GM10266 (cell line): ENCODE data around the gene KNG1.
"Not testable (repeated sequence)": the region's sequence is repeated elsewhere in the genome, so short reads cannot be mapped to it uniquely, and the experiment has no call there.

Source experiments
- DNase-seq: peaks from one replicate; pipeline ENCODE4 v3.0.0; 2012; ENCODE audit errors: extremely low spot score
- CTCF ChIP-seq: IDR thresholded peaks from 2 replicates; pipeline ENCODE4 v1.5.1; 2012; ENCODE audit warnings: mild to moderate bottlenecking, low read depth; ENCODE audit not compliant: control insufficient read depth, insufficient read depth; ENCODE audit errors: missing control alignments

The KNG1 gene

GRCh38 chr3:186694288-186695032 is 22.7 kb upstream of the KNG1 start:
- no peak for DNase-seq
- TF ChIP-seq CTCF = no peak

GRCh38 chr3:186696522-186696921 is 20.6 kb upstream of the KNG1 start:
- TF ChIP-seq CTCF = no peak
- DNase-seq = no peak

GRCh38 chr3:186697510-186697909 is 19.6 kb upstream of the KNG1 start:
- no peak for TF ChIP-seq CTCF
- no peak for DNase-seq

GRCh38 chr3:186700267-186700666 is 16.9 kb upstream of the KNG1 start:
- TF ChIP-seq CTCF = no peak
- DNase-seq = no peak

- not testable (repeated sequence) for DNase-seq
These were observed 14.7 kb upstream of the KNG1 start for GRCh38 chr3:186702451-186702850.

GRCh38 chr3:186705882-186706780 is 11.0 kb upstream of the KNG1 start:
- TF ChIP-seq CTCF = no peak
- no peak for DNase-seq

- no peak for TF ChIP-seq CTCF
These were observed 8.0 kb upstream of the KNG1 start for GRCh38 chr3:186708983-186709679.

GRCh38 chr3:186710694-186711093 is 6.5 kb upstream of the KNG1 start:
- DNase-seq = not testable (repeated sequence)

More at GRCh38 chr3:186708983-186709679, 8.0 kb upstream of the KNG1 start:
- DNase-seq = no peak
